Measurements from ENCODE around the gene ZSCAN30. TPM values are rescaled to one million over a fixed set of nuclear protein-coding genes. Genes with fewer than 3 reads are reported as not detected.
A peak's percentile ranks its signal among the peaks of the same experiment; 100 is the strongest.

Gene ZSCAN30
- total and polyA plus RNA-seq, 9 of the 15 experiments (the other 6 are each of a cell fraction or from before 2014, with no cell fraction given), result 4.6 to 13.6 (median 10.8) TPM

DNA sequence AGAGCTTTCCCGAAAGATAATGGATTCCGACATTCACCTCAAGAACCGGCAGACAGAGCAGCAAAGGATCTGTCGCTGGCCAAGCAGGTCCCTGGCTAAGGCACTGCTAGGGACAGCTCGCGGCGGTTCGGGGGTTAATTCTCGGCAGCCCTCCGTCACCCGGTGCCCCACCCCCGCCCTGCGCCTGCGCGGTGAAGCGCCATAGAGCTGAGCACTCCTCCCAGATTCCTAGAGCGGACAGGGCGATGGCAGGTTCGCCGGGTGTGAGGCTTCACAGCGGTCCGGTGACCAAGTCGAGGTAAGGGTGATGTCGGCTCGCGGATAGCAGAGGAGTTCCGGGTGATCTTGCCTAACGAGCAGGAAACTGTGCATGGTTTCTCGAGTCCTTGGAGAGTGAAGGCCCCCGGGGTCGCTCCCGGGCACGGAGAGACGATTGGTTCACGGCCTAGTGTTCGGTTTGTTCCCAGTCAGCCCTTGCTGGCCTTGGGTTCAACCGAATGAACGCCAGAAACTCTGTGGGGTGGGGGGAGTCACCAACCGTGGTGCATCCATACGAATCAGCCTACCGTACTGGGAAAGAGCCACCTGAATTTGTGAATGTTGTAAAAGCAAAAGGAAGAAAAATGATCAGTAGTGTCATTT, at the start of gene ZSCAN30 (continued):
- TF ChIP-seq, protein P1, sequence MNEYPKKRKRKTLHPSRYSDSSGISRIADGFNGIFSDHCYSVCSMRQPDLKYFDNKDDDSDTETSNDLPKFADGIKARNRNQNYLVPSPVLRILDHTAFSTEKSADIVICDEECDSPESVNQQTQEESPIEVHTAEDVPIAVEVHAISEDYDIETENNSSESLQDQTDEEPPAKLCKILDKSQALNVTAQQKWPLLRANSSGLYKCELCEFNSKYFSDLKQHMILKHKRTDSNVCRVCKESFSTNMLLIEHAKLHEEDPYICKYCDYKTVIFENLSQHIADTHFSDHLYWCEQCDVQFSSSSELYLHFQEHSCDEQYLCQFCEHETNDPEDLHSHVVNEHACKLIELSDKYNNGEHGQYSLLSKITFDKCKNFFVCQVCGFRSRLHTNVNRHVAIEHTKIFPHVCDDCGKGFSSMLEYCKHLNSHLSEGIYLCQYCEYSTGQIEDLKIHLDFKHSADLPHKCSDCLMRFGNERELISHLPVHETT (CRISPR knock-in tag; conservative IDR thresholded peaks at IDR 0.05 in 1 of 2, IDR thresholded peaks at IDR 0.05 in 1 of 2), result peak in 1 of 2 experiments; percentile 68; a peak in 1 of 4 replicates
- TF ChIP-seq BHLHE40 (IDR thresholded peaks at IDR 0.05; ENCODE audit: low read length), result peak; percentile 72
- no peak for TF ChIP-seq ZFP1 (CRISPR knock-in tag; IDR thresholded peaks at IDR 0.05)
- 0 out of 2 replicates have a peak, but pooled peaks have one; percentile 25 for TF ChIP-seq ZNF696 (CRISPR knock-in tag; conservative IDR thresholded peaks at IDR 0.05)
- TF ChIP-seq, protein P2, sequence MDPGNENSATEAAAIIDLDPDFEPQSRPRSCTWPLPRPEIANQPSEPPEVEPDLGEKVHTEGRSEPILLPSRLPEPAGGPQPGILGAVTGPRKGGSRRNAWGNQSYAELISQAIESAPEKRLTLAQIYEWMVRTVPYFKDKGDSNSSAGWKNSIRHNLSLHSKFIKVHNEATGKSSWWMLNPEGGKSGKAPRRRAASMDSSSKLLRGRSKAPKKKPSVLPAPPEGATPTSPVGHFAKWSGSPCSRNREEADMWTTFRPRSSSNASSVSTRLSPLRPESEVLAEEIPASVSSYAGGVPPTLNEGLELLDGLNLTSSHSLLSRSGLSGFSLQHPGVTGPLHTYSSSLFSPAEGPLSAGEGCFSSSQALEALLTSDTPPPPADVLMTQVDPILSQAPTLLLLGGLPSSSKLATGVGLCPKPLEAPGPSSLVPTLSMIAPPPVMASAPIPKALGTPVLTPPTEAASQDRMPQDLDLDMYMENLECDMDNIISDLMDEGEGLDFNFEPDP (CRISPR knock-in tag; IDR thresholded peaks at IDR 0.05), result no peak
- TF ChIP-seq SRF (CRISPR knock-in tag; IDR thresholded peaks at IDR 0.05), result peak in 1 of 2 experiments; percentile 12; a peak in 1 of 4 replicates
- TF ChIP-seq, protein P3, sequence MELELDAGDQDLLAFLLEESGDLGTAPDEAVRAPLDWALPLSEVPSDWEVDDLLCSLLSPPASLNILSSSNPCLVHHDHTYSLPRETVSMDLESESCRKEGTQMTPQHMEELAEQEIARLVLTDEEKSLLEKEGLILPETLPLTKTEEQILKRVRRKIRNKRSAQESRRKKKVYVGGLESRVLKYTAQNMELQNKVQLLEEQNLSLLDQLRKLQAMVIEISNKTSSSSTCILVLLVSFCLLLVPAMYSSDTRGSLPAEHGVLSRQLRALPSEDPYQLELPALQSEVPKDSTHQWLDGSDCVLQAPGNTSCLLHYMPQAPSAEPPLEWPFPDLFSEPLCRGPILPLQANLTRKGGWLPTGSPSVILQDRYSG (tag; conservative IDR thresholded peaks at IDR 0.05; ENCODE audit: low read depth), result no peak
- TF ChIP-seq ZKSCAN1 (IDR thresholded peaks at IDR 0.05; ENCODE audit: low read depth, low read length), result peak; percentile 86
- peak; percentile 80; the same call in 1 of the 2 replicates for TF ChIP-seq SOX6 (IDR thresholded peaks at IDR 0.05)
- TF ChIP-seq TRIM28 (IDR thresholded peaks at IDR 0.05), result no peak
- TF ChIP-seq, protein P4, sequence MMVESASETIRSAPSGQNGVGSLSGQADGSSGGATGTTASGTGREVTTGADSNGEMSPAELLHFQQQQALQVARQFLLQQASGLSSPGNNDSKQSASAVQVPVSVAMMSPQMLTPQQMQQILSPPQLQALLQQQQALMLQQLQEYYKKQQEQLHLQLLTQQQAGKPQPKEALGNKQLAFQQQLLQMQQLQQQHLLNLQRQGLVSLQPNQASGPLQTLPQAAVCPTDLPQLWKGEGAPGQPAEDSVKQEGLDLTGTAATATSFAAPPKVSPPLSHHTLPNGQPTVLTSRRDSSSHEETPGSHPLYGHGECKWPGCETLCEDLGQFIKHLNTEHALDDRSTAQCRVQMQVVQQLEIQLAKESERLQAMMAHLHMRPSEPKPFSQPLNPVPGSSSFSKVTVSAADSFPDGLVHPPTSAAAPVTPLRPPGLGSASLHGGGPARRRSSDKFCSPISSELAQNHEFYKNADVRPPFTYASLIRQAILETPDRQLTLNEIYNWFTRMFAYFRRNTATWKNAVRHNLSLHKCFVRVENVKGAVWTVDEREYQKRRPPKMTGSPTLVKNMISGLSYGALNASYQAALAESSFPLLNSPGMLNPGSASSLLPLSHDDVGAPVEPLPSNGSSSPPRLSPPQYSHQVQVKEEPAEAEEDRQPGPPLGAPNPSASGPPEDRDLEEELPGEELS (CRISPR knock-in tag; IDR thresholded peaks at IDR 0.05; ENCODE audit: borderline replicate concordance), result 0 out of 2 replicates have a peak, but pooled peaks have one; percentile 30
- TF ChIP-seq, protein P5, sequence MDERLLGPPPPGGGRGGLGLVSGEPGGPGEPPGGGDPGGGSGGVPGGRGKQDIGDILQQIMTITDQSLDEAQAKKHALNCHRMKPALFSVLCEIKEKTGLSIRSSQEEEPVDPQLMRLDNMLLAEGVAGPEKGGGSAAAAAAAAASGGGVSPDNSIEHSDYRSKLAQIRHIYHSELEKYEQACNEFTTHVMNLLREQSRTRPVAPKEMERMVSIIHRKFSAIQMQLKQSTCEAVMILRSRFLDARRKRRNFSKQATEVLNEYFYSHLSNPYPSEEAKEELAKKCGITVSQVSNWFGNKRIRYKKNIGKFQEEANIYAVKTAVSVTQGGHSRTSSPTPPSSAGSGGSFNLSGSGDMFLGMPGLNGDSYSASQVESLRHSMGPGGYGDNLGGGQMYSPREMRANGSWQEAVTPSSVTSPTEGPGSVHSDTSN (CRISPR knock-in tag; IDR thresholded peaks at IDR 0.05; ENCODE audit: low read depth), result no peak
- TF ChIP-seq, protein P5 (tag; conservative IDR thresholded peaks at IDR 0.05; ENCODE audit: low read depth), result peak; percentile 25; the same call in 1 of the 2 replicates
- no peak for TF ChIP-seq NFXL1 (CRISPR knock-in tag; IDR thresholded peaks at IDR 0.05)
- no peak for TF ChIP-seq RBM17 (IDR thresholded peaks at IDR 0.05; ENCODE audit: borderline replicate concordance, low read depth, low read length)
- TF ChIP-seq PTRF (tag; IDR thresholded peaks at IDR 0.05), result no peak
- no peak for TF ChIP-seq CHD4 (IDR thresholded peaks at IDR 0.05; ENCODE audit: insufficient read depth, insufficient replicate concordance, low read depth, low read length, poor library complexity, severe bottlenecking)
- TF ChIP-seq MYNN (IDR thresholded peaks at IDR 0.05), result no peak
- no peak for TF ChIP-seq MYNN (CRISPR knock-in tag; IDR thresholded peaks at IDR 0.05)

Measured in K562 (cell line).